HepG2 (cell line): ENCODE measurements around the gene RFC1. TPM values are rescaled to one million over a fixed set of nuclear protein-coding genes. Genes with fewer than 3 reads are reported as not detected.

Source experiments
- ATAC-seq: fragments of 200-7000 bp; cut with Tn5 transposase; 3 replicates; pipeline ENCODE4 v1.9.1; 2020; ENCODE audit warnings: mild to moderate bottlenecking, moderate library complexity
- BruUV-seq: library from RNA; stranded (reverse); fragments of 400-500 nt; replicated peaks from 2 replicates; lab custom pipeline; 2021; lab: Mats Ljungman, UMichigan
- CTCF ChIA-PET: fragments of 300-600 bp; formaldehyde crosslinking; extraction: SDS; loops from one replicate; lab custom pipeline; 2021; ENCODE audit warnings: low total read pairs, inconsistent platforms, low intra/inter-chr PET ratio; lab: Yijun Ruan, JAX
- POLR2A ChIA-PET: fragments of 350-600 bp; sonication (Branson Sonifier 250); formaldehyde crosslinking; loops from one replicate; lab custom pipeline; 2020; ENCODE audit warnings: antibody characterized with exemption, inconsistent platforms; lab: Yijun Ruan, JAX
- DNase-seq: peaks from one replicate; pipeline ENCODE4 v3.0.0-alpha.2; 2015; ENCODE audit warnings: low spot score
- FAIRE-seq: peaks from 3 replicates; lab custom pipeline; 2011; peaks lifted over from hg19 to GRCh38; lab: Jason Lieb, UNC
- H2AFZ ChIP-seq: one replicate; pipeline ENCODE4 v1.6.1; 2011; ENCODE audit warnings: low read length, inconsistent platforms
- H3K27ac ChIP-seq: fragments of 300-600 bp; 3 replicates; pipeline ENCODE4 v1.8.0; 2011; ENCODE audit warnings: mixed run types, mild to moderate bottlenecking, mixed read lengths, low read length, inconsistent platforms; ENCODE audit not compliant: insufficient read depth; ENCODE audit errors: extremely low read length
- H3K27me3 ChIP-seq, 2 experiments: fragments of 200-600 bp in 1 of 2; 2 replicates in 1 of 2; 3 replicates in 1 of 2; pipeline versions ENCODE4 v1.6.0 to v1.8.0; 2011; ENCODE audit warnings: low read length in 2 of 2, mild to moderate bottlenecking in 2 of 2, moderate library complexity in 2 of 2, inconsistent platforms in 1 of 2; ENCODE audit not compliant: insufficient read depth in 2 of 2, control insufficient read depth in 1 of 2
- H3K36me3 ChIP-seq, 2 experiments: fragments of 200-600 bp in 1 of 2; replicated peaks in 1 of 2; 2 replicates in 1 of 2; 3 replicates in 1 of 2; pipeline versions ENCODE4 v1.5.1 to v1.8.0; 2011; ENCODE audit warnings: low read length in 2 of 2, inconsistent platforms in 1 of 2; ENCODE audit not compliant: insufficient read depth in 2 of 2, control insufficient read depth in 1 of 2
- H3K4me1 ChIP-seq: 2 replicates; pipeline ENCODE4 v1.5.1; 2012; ENCODE audit warnings: low read length, inconsistent platforms; ENCODE audit not compliant: insufficient read depth
- H3K4me2 ChIP-seq: 2 replicates; pipeline ENCODE4 v1.6.0; 2011; ENCODE audit warnings: low read depth, low read length, inconsistent platforms
- H3K4me3 ChIP-seq, 3 experiments: fragments of 200-600 bp in 1 of 3; sonication (generic), shearing (Covaris generic) in 1 of 3; replicated peaks in 1 of 3; 2 replicates each; pipeline ENCODE4 v1.5.1; 2011 to 2016; ENCODE audit warnings: low read length in 3 of 3, inconsistent platforms in 2 of 3, low read depth in 2 of 3, mild to moderate bottlenecking in 2 of 3, control low read depth in 1 of 3, mixed read lengths in 1 of 3; ENCODE audit not compliant: insufficient read depth in 1 of 3
- H3K79me2 ChIP-seq: one replicate; pipeline ENCODE4 v1.6.1; 2011; ENCODE audit warnings: low read length, inconsistent platforms; ENCODE audit not compliant: insufficient read depth
- H3K9ac ChIP-seq: 2 replicates; pipeline ENCODE4 v1.6.0; 2011; ENCODE audit warnings: mild to moderate bottlenecking, low read depth, low read length, inconsistent platforms; ENCODE audit not compliant: insufficient read depth
- H3K9me3 ChIP-seq: 2 replicates; pipeline ENCODE4 v1.5.1; 2012; ENCODE audit warnings: mild to moderate bottlenecking, low read length
- H4K20me1 ChIP-seq: 2 replicates; pipeline ENCODE4 v1.6.0; 2011; ENCODE audit warnings: inconsistent platforms, mild to moderate bottlenecking, low read length, moderate library complexity; ENCODE audit not compliant: insufficient read depth
- CENPT ChIP-seq: sonication (generic); formaldehyde crosslinking; IDR thresholded peaks from 2 replicates; pipeline ENCODE4 v1.8.0; 2022; ENCODE audit warnings: low read depth, mild to moderate bottlenecking, moderate library complexity, missing genetic modification reagents
- ELF4 ChIP-seq: sonication (generic); formaldehyde crosslinking; IDR thresholded peaks from 2 replicates; pipeline ENCODE4 v1.5.0; 2020; ENCODE audit warnings: missing genetic modification reagents, mild to moderate bottlenecking, moderate library complexity, borderline replicate concordance
- FOXA1 ChIP-seq, 2 experiments: fragments of 450-650 bp in 1 of 2; sonication (generic) in 1 of 2; formaldehyde crosslinking in 1 of 2; IDR thresholded peaks; 2 replicates each; pipeline versions ENCODE4 v1.4.0 to v1.6.1; 2016 to 2020; ENCODE audit warnings: missing genetic modification reagents in 1 of 2
- HBP1 ChIP-seq: IDR thresholded peaks from 2 replicates; pipeline ENCODE4 v1.6.1; 2016; ENCODE audit warnings: low read depth, control low read depth
- MIER3 ChIP-seq: IDR thresholded peaks from 2 replicates; pipeline ENCODE4 v1.6.1; 2016; ENCODE audit warnings: missing compliant biosample characterization, borderline replicate concordance
- NFATC3 ChIP-seq: sonication (generic); formaldehyde crosslinking; IDR thresholded peaks from 2 replicates; pipeline ENCODE4 v1.5.1; 2020; ENCODE audit warnings: mild to moderate bottlenecking, missing genetic modification reagents
- SAFB2 ChIP-seq: sonication (generic); formaldehyde crosslinking; IDR thresholded peaks from 2 replicates; pipeline ENCODE4 v1.5.1; 2020; ENCODE audit warnings: missing genetic modification reagents, low read depth, mild to moderate bottlenecking, borderline replicate concordance
- SRY ChIP-seq: sonication (generic); formaldehyde crosslinking; IDR thresholded peaks from 2 replicates; pipeline ENCODE4 v1.8.0; 2022; ENCODE audit warnings: mild to moderate bottlenecking, missing genetic modification reagents
- TMF1 ChIP-seq: sonication (generic); formaldehyde crosslinking; IDR thresholded peaks from 2 replicates; pipeline ENCODE4 v1.8.1; 2022; ENCODE audit warnings: low read depth, missing genetic modification reagents
- ZBTB43 ChIP-seq: sonication (generic); formaldehyde crosslinking; conservative IDR thresholded peaks from 2 replicates; pipeline ENCODE4 v1.4.0; 2020; ENCODE audit warnings: missing genetic modification reagents
- ZNF10 ChIP-seq: sonication (generic); formaldehyde crosslinking; IDR thresholded peaks from 2 replicates; pipeline ENCODE4 v1.4.0; 2020; ENCODE audit warnings: mild to moderate bottlenecking, low read depth, missing genetic modification reagents, borderline replicate concordance
- ZNF136 ChIP-seq: sonication (generic); formaldehyde crosslinking; IDR thresholded peaks from 2 replicates; pipeline ENCODE4 v1.8.1; 2022; ENCODE audit warnings: low read depth, mild to moderate bottlenecking, moderate library complexity, missing genetic modification reagents
- ZNF232 ChIP-seq: sonication (generic); formaldehyde crosslinking; IDR thresholded peaks from 2 replicates; pipeline ENCODE4 v1.4.0; 2020; ENCODE audit warnings: missing genetic modification reagents, borderline replicate concordance
- ZNF703 ChIP-seq: sonication (generic); formaldehyde crosslinking; IDR thresholded peaks from 2 replicates; pipeline ENCODE4 v1.5.1; 2020; ENCODE audit warnings: missing genetic modification reagents, mild to moderate bottlenecking, moderate library complexity, borderline replicate concordance
- ZNF710 ChIP-seq: sonication (generic); formaldehyde crosslinking; IDR thresholded peaks from 2 replicates; pipeline ENCODE4 v1.5.0; 2020; ENCODE audit warnings: mild to moderate bottlenecking, missing genetic modification reagents, borderline replicate concordance
- ZNF713 ChIP-seq: sonication (generic); formaldehyde crosslinking; IDR thresholded peaks from 2 replicates; pipeline ENCODE4 v1.4.0; 2020; ENCODE audit warnings: mild to moderate bottlenecking, missing genetic modification reagents
- ZNF883 ChIP-seq: sonication (generic); formaldehyde crosslinking; IDR thresholded peaks from 2 replicates; pipeline ENCODE4 v1.5.1; 2020; ENCODE audit warnings: mild to moderate bottlenecking, missing genetic modification reagents; ENCODE audit errors: not compliant biosample characterization
- WGBS: methylation state at CpG from one replicate; pipeline ENCODE4 v1.1.6; 2017; ENCODE audit warnings: low lambda C conversion rate; 5-methylcytosine and 5-hydroxymethylcytosine counted together
- in situ Hi-C: cut with HindIII; loops from 2 replicates; pipeline ENCODE4 v1.10.0; 2017; ENCODE audit warnings: low pct_unique_long_range_greater_than_20kb; ENCODE audit not compliant: extremely low pct_ligation_motif_present
- intact Hi-C: fragments of 100-400 bp; cut with micrococcal nuclease; formaldehyde crosslinking; loops from one replicate; pipeline ENCODE4 v1.10.0; 2022; ENCODE audit not compliant: unreplicated experiment
- polyA plus RNA-seq, 8 experiments: library from polyadenylated mRNA; depleted of rRNA in 3 of 8; stranded (reverse) in 7 of 8; unstranded in 1 of 8; fragments of >200 nt; fragmentation: Illumina TruSeq in 4 of 8; extraction: Trizol in 4 of 8; gene quantifications; 2 replicates each; pipeline versions ENCODE4 v1.2.1 to v1.2.3, GENCODE V29; 2011 to 2016; ENCODE audit warnings: low read depth in 4 of 8, missing spikeins in 1 of 8, mixed read lengths in 1 of 8; ENCODE audit not compliant: insufficient read depth in 1 of 8
- total RNA-seq, 5 experiments: library from RNA; depleted of rRNA; stranded (reverse); fragments of >200 nt; fragmentation: Illumina TruSeq; extraction: Trizol; gene quantifications; 2 replicates each; pipeline ENCODE4 v1.2.3, GENCODE V29; 2016; ENCODE audit warnings: low read depth in 1 of 5

RFC1 gene
- total and polyA plus RNA-seq, 2 of the 13 experiments (the other 11 are each of a cell fraction or from before 2014, with no cell fraction given), result 15.9 to 78.8 TPM

DNA sequence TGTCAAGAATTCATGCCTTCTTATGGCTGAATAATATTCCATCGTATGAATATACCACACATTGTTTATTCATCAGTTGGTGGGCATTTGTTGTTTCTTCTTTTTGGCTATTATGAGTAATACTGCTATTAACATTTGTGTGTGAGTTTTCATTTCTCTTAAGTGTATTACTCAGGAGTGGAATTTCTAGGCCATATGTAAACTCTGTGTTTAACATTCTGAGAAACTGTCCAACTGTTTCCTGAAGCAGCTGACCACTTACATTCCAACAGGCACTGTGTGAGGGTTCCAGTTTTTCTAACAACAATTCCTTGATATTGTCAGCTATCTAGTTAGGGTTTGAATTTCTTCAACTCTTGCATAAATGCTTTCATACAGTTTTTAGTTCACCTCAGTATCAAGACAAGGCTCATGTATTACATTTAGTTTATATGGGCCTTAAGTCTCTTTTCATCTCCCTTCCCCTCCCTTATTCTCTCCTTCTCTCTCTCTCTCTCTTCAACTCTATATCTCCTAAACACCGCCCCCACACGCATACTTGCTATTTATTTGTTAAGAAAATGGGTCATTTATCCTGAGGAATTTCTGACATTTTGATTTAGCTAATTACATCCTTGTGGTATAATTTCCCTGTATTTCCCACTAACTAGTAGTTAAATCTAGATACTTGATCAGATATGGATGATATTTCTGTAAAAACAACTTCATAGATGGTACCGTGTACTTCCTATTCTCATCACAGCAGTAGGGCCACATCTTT lies 106.4 kb downstream of the RFC1 start:
- H4K20me1 ChIP-seq, result no peaks in the 10 kb centered on the region
- 98% methylated on average over 4 of the region's 4 CpGs for WGBS
- in situ Hi-C loops, result no loop called here
- no peak overlapping the region for H3K4me3 ChIP-seq
- H3K9me3 ChIP-seq, result no peaks in the 10 kb centered on the region
- DNase-seq, result no peak
- no peak overlapping the region for H3K4me2 ChIP-seq
- no peak overlapping the region for H2AFZ ChIP-seq
- ChIA-PET CTCF (no interaction called here), POLR2A (no interaction called here)
- H3K9ac ChIP-seq, result no peak overlapping the region
- peaks cover 0 to 9% of the 10 kb centered on the region in 2 experiments; a peak in 1 of 5 replicates for H3K36me3 ChIP-seq
- no peaks in the 10 kb centered on the region for H3K27me3 ChIP-seq
- no peak for FAIRE-seq
- ATAC-seq, result no peak
- H3K4me1 ChIP-seq, result peaks cover 8% of the 10 kb centered on the region; the same call in 1 of the 2 replicates
- H3K27ac ChIP-seq, result no peak overlapping the region
- intact Hi-C loops, result no loop called here
- H3K79me2 ChIP-seq, result no peaks in the 10 kb centered on the region
- no TSS peak for BruUV-seq
- TF ChIP-seq SRY, result no peak
- TF ChIP-seq ZNF703 (CRISPR knock-in tag), result no peak
- TF ChIP-seq HBP1, result no peak
- no peak for TF ChIP-seq ZBTB43 (CRISPR knock-in tag)
- no peak for TF ChIP-seq ZNF232
- no peak for TF ChIP-seq ZNF713 (CRISPR knock-in tag)
- no peak for TF ChIP-seq NFATC3 (CRISPR knock-in tag)
- no peak for TF ChIP-seq MIER3 (CRISPR knock-in tag)
- TF ChIP-seq TMF1 (CRISPR knock-in tag), result no peak
- no peak for TF ChIP-seq CENPT
- no peak for TF ChIP-seq ZNF883
- TF ChIP-seq SAFB2, result no peak
- no peak for TF ChIP-seq ZNF136 (CRISPR knock-in tag)
- TF ChIP-seq ZNF710 (CRISPR knock-in tag), result no peak
- TF ChIP-seq ELF4 (CRISPR knock-in tag), result no peak
- no peak for TF ChIP-seq FOXA1 (IDR thresholded peaks at IDR 0.05)
- TF ChIP-seq FOXA1 (CRISPR knock-in tag; IDR thresholded peaks at IDR 0.05), result no peak
- no peak for TF ChIP-seq ZNF10 (CRISPR knock-in tag)
